Immature natural killer cell (primary cell): Measurements from ENCODE around the gene METTL21C. TPM values are rescaled to one million over a fixed set of nuclear protein-coding genes. Genes with fewer than 3 reads are reported as not detected.
A peak's percentile ranks its signal among the peaks of the same experiment; 100 is the strongest.

Experiments
- DNase-seq, 3 donors: peaks; one replicate each; pipeline ENCODE4 v3.0.0; 2022; ENCODE audit warnings: mixed read lengths in 1 of 3
- H3K27ac Mint-ChIP-seq, 6 donors: one replicate each; pipeline ENCODE4 v1.8.0; 2020; ENCODE audit warnings: mixed read lengths in 6 of 6, mild to moderate bottlenecking in 5 of 6, inconsistent platforms in 4 of 6, moderate library complexity in 3 of 6
- H3K27me3 Mint-ChIP-seq, 3 donors: one replicate each; pipeline ENCODE4 v1.8.0; 2020 to 2021; ENCODE audit warnings: low read depth in 3 of 3, mild to moderate bottlenecking in 3 of 3, mixed read lengths in 3 of 3, moderate library complexity in 3 of 3, inconsistent platforms in 1 of 3
- H3K36me3 Mint-ChIP-seq, 3 donors: one replicate each; pipeline ENCODE4 v1.8.0; 2020; ENCODE audit warnings: mixed read lengths in 3 of 3, inconsistent platforms in 2 of 3, mild to moderate bottlenecking in 2 of 3
- H3K4me1 Mint-ChIP-seq, 2 donors: one replicate each; pipeline ENCODE4 v1.8.0; 2020; ENCODE audit warnings: inconsistent platforms in 2 of 2, mild to moderate bottlenecking in 2 of 2, mixed read lengths in 2 of 2, moderate library complexity in 1 of 2
- H3K4me3 Mint-ChIP-seq, 5 donors: one replicate each; pipeline ENCODE4 v1.8.0; 2020; ENCODE audit warnings: mild to moderate bottlenecking in 5 of 5, mixed read lengths in 5 of 5, inconsistent platforms in 3 of 5, moderate library complexity in 3 of 5
- H3K9me3 Mint-ChIP-seq, 6 donors: one replicate each; pipeline ENCODE4 v1.8.0; 2020; ENCODE audit warnings: mild to moderate bottlenecking in 6 of 6, mixed read lengths in 6 of 6, inconsistent platforms in 4 of 6, moderate library complexity in 3 of 6
- polyA plus RNA-seq, 3 donors: library from polyadenylated mRNA; unstranded; fragments of 300-500 nt; fragmentation: Illumina TruSeq; gene quantifications; one replicate each; pipeline ENCODE4 v1.2.3, GENCODE V29; 2021

METTL21C gene
- polyA plus RNA-seq = not detected

GRCh38 chr13:102694937-102695336, at the start of gene METTL21C:
TSS of gene METTL21C (minus strand) at chr13:102695044. CDS start at chr13:102694498, 546 bp downstream.
- Mint-ChIP-seq H3K36me3 (no peaks in the 10 kb centered on the region), H3K9me3 (peaks cover 0 to 12% (median 0%) of the 10 kb centered on the region in 6 donors), H3K27ac (no peak within 1 kb of the TSS), H3K4me3 (no peak within 1 kb of the TSS), H3K4me1 (no peaks in the 10 kb centered on the region), H3K27me3 (peaks cover 2 to 17% (median 15%) of the 10 kb centered on the region in 3 donors)
- DNase-seq = no peak

GRCh38 chr13:102742506-102742905, 47.7 kb upstream of the METTL21C start:
- no peak overlapping the region for H3K4me3 Mint-ChIP-seq
- peaks cover 0 to 3% (median 0%) of the 10 kb centered on the region in 3 donors for H3K36me3 Mint-ChIP-seq
- DNase-seq = no peak
- no peak overlapping the region for H3K27ac Mint-ChIP-seq
- peaks cover 0 to 4% (median 0%) of the 10 kb centered on the region in 6 donors for H3K9me3 Mint-ChIP-seq
- no peaks in the 10 kb centered on the region for H3K4me1 Mint-ChIP-seq
- peaks cover 0 to 25% (median 0%) of the 10 kb centered on the region in 3 donors for H3K27me3 Mint-ChIP-seq

- H3K27me3 Mint-ChIP-seq = peaks cover 0 to 24% (median 0%) of the 10 kb centered on the region in 3 donors
- no peaks in the 10 kb centered on the region for H3K4me1 Mint-ChIP-seq
- DNase-seq = no peak
- H3K9me3 Mint-ChIP-seq = peaks cover 0 to 4% (median 0%) of the 10 kb centered on the region in 6 donors
- peaks cover 0 to 3% (median 0%) of the 10 kb centered on the region in 3 donors for H3K36me3 Mint-ChIP-seq
- no peak overlapping the region for H3K4me3 Mint-ChIP-seq
- H3K27ac Mint-ChIP-seq = no peak overlapping the region
Measured at GRCh38 chr13:102742101-102742500, 47.3 kb upstream of the METTL21C start.

- H3K36me3 Mint-ChIP-seq = no peaks in the 10 kb centered on the region
- peaks cover 0 to 1% of the 10 kb centered on the region in 2 donors for H3K4me1 Mint-ChIP-seq
- H3K4me3 Mint-ChIP-seq = no peak overlapping the region
- peaks cover 0 to 3% (median 0%) of the 10 kb centered on the region in 6 donors for H3K9me3 Mint-ChIP-seq
- no peak for DNase-seq
- H3K27me3 Mint-ChIP-seq = peaks cover 3 to 11% (median 6%) of the 10 kb centered on the region in 3 donors
- H3K27ac Mint-ChIP-seq = no peak overlapping the region
Measured at GRCh38 chr13:102729560-102730270, 34.9 kb upstream of the METTL21C start.

GRCh38 chr13:102726430-102726829, 31.6 kb upstream of the METTL21C start:
- Mint-ChIP-seq H3K36me3 (no peaks in the 10 kb centered on the region), H3K4me3 (no peak overlapping the region)

GRCh38 chr13:102724923-102725322, 30.1 kb upstream of the METTL21C start:
- Mint-ChIP-seq H3K27ac (peak overlapping the region in 3 of 6 donors; percentile 42 to 77 (median 69)), H3K36me3 (no peaks in the 10 kb centered on the region), H3K9me3 (peaks cover 0 to 3% (median 0%) of the 10 kb centered on the region in 6 donors), H3K27me3 (peaks cover 2 to 9% (median 7%) of the 10 kb centered on the region in 3 donors), H3K4me1 (peaks cover 20 to 25% of the 10 kb centered on the region in 2 donors), H3K4me3 (no peak overlapping the region)
- peak; percentile 13 to 40 (median 26) for DNase-seq

More at GRCh38 chr13:102726430-102726829, 31.6 kb upstream of the METTL21C start:
- peaks cover 2 to 9% (median 7%) of the 10 kb centered on the region in 3 donors for H3K27me3 Mint-ChIP-seq
- peaks cover 10 to 15% of the 10 kb centered on the region in 2 donors for H3K4me1 Mint-ChIP-seq
- DNase-seq = no peak
- no peak overlapping the region for H3K27ac Mint-ChIP-seq
- peaks cover 0 to 3% (median 0%) of the 10 kb centered on the region in 6 donors for H3K9me3 Mint-ChIP-seq

DNA sequence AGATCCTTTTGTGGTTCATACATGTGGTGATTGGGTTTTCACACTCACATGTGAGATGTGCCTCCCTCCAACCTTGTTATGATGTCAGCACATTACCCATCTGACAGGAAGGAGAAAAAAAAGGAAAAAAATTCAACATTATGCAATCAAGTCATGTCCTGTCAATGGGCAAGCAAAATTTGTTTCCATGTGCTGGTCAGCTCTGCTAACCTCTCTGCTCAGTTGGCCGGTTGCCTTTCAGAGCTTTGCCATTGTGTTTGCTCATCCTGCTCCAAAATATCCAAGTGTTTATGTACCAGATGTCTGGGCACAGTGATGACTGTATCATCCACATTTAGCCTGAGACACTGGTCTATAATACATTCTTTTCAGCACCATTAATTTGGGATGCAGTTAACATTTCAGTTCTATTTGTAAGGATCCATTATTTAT, 27.0 kb upstream of the METTL21C start:
- peak; percentile 77 to 78 (median 77) for DNase-seq
- Mint-ChIP-seq H3K36me3 (no peaks in the 10 kb centered on the region), H3K27me3 (peaks cover 7 to 10% (median 9%) of the 10 kb centered on the region in 3 donors), H3K4me1 (peaks cover 20 to 27% of the 10 kb centered on the region in 2 donors), H3K27ac (peak overlapping the region; percentile 36 to 83 (median 60)), H3K9me3 (peaks cover 0 to 3% (median 0%) of the 10 kb centered on the region in 6 donors), H3K4me3 (peak overlapping the region in 3 of 5 donors; percentile 1 to 67 (median 59))

GRCh38 chr13:102718746-102719145, 23.9 kb upstream of the METTL21C start:
- peaks cover 20 to 25% of the 10 kb centered on the region in 2 donors for H3K4me1 Mint-ChIP-seq
- no peak overlapping the region for H3K27ac Mint-ChIP-seq
- no peak for DNase-seq

DNA sequence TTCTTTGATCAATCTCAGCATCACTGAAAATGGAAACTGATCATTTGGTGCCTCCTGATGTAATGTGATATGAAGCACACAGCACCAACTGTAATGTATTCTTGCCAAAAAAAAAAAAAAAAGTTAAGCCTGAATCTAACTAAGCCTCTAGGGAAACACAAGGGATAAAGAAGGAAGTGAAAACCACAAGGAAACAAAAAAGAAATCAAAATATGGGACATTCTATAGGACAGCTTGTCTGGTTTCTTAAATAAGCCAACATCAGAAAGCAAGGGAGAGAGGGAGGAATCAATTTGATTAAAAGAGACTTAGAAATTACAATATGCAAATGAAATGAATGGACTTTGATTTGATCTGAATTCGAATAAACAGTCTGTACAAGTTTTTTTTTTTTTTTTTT, 20.6 kb upstream of the METTL21C start:
- Mint-ChIP-seq H3K27me3 (peaks cover 4 to 8% (median 7%) of the 10 kb centered on the region in 3 donors), H3K36me3 (no peaks in the 10 kb centered on the region), H3K9me3 (no peaks in the 10 kb centered on the region), H3K4me3 (no peak overlapping the region), H3K4me1 (peaks cover under 1 to 3% of the 10 kb centered on the region in 2 donors), H3K27ac (no peak overlapping the region)
- no peak for DNase-seq

More at GRCh38 chr13:102718746-102719145, 23.9 kb upstream of the METTL21C start:
- Mint-ChIP-seq H3K9me3 (no peaks in the 10 kb centered on the region), H3K27me3 (peaks cover 5 to 7% (median 5%) of the 10 kb centered on the region in 3 donors), H3K4me3 (no peak overlapping the region), H3K36me3 (no peaks in the 10 kb centered on the region)

DNA sequence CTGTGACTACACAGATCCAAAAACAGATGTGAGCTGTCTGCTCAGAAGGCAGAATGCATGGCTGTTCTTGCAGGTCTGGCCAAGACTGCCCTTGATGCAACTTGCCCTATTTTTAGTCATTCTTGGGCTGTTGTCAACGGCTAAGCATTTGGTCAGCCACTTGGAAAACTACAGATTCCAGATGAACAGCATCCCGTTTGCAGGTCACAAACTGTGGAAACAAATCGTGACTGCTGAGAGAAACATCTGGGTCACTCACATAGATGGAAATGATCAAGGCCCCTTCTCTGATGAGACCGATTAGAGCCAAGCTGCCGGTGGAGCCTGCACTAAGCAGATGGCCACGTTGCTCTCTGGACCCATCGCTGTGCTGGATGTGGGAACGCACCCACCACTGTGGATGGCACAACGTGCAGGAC, 15.4 kb upstream of the METTL21C start:
- Mint-ChIP-seq H3K27me3 (peaks cover 4 to 6% (median 4%) of the 10 kb centered on the region in 3 donors), H3K4me3 (no peak overlapping the region), H3K4me1 (no peaks in the 10 kb centered on the region), H3K27ac (no peak overlapping the region), H3K9me3 (peaks cover 0 to 4% (median 0%) of the 10 kb centered on the region in 6 donors), H3K36me3 (peaks cover 0 to 3% (median 0%) of the 10 kb centered on the region in 3 donors)
- no peak for DNase-seq

DNA sequence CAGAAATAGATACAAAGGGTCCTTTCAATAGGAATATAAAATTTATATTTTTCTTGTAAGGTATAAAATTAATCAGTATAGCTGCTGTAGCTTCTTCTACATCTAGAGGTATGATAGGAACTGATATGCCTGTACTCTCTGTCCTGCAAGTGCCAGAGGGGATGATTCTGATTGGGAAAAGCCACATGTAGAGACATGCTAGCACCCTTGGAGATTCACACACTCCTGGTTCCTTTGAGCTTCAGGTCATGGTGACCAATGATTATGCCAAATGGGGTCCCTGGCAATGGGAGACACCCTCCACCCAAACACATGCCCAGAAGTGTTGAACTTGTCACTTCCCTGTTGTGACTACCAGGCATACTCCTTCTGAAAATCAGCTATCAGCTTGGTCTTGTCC, 14.7 kb upstream of the METTL21C start:
- DNase-seq = no peak
- no peaks in the 10 kb centered on the region for H3K4me1 Mint-ChIP-seq
- H3K9me3 Mint-ChIP-seq = peaks cover 0 to 4% (median 0%) of the 10 kb centered on the region in 6 donors
- H3K27ac Mint-ChIP-seq = no peak overlapping the region
- no peak overlapping the region for H3K4me3 Mint-ChIP-seq
- H3K27me3 Mint-ChIP-seq = peaks cover 4 to 6% (median 4%) of the 10 kb centered on the region in 3 donors
- peaks cover 0 to 3% (median 0%) of the 10 kb centered on the region in 3 donors for H3K36me3 Mint-ChIP-seq

GRCh38 chr13:102708991-102709390, 14.1 kb upstream of the METTL21C start:
- Mint-ChIP-seq H3K4me3 (no peak overlapping the region), H3K27ac (no peak overlapping the region)

DNA sequence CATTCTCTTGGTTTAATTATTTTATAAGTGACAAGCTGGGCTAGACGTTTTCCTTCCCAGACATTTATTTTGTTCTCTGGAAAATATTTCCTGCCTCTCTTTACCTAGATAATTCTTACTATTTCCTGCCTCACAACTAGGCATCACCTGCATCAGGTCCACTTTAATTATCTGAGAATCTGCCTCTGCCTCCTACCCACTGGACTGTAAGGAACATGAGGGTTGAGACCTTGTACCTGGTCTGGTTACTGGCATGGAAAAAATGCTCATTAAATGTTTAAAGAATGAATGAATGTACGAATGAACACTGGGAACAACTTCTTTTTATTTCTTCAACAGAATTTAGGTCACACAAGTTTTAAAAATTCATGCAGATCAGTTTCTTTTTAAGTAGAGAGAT, 13.4 kb upstream of the METTL21C start:
- H3K9me3 Mint-ChIP-seq = peaks cover 0 to 4% (median 0%) of the 10 kb centered on the region in 6 donors
- H3K4me1 Mint-ChIP-seq = no peaks in the 10 kb centered on the region
- no peak for DNase-seq
- H3K4me3 Mint-ChIP-seq = no peak overlapping the region
- H3K27me3 Mint-ChIP-seq = peaks cover 2 to 6% (median 5%) of the 10 kb centered on the region in 3 donors
- H3K27ac Mint-ChIP-seq = no peak overlapping the region
- peaks cover 0 to 3% (median 0%) of the 10 kb centered on the region in 3 donors for H3K36me3 Mint-ChIP-seq

More at GRCh38 chr13:102708991-102709390, 14.1 kb upstream of the METTL21C start:
- H3K9me3 Mint-ChIP-seq = peaks cover 0 to 4% (median 0%) of the 10 kb centered on the region in 6 donors
- H3K27me3 Mint-ChIP-seq = peaks cover 2 to 6% (median 5%) of the 10 kb centered on the region in 3 donors
- DNase-seq = no peak
- H3K4me1 Mint-ChIP-seq = no peaks in the 10 kb centered on the region
- peaks cover 0 to 3% (median 0%) of the 10 kb centered on the region in 3 donors for H3K36me3 Mint-ChIP-seq

- Mint-ChIP-seq H3K27ac (no peak overlapping the region), H3K4me1 (no peaks in the 10 kb centered on the region), H3K36me3 (peaks cover 0 to 3% (median 0%) of the 10 kb centered on the region in 3 donors), H3K27me3 (peaks cover 0 to 6% (median 1%) of the 10 kb centered on the region in 3 donors), H3K4me3 (no peak overlapping the region), H3K9me3 (peaks cover 0 to 4% (median 0%) of the 10 kb centered on the region in 6 donors)
- DNase-seq = no peak
Measured at GRCh38 chr13:102707467-102707866, 12.6 kb upstream of the METTL21C start.
